HepG2 (cell line): ENCODE data around the gene NT5C1B. TPM values are rescaled to one million over a fixed set of nuclear protein-coding genes. Genes with fewer than 3 reads are reported as not detected.

Source experiments
- AHR ChIP-seq: IDR thresholded peaks from 2 replicates; pipeline ENCODE4 v1.6.1; 2018; ENCODE audit warnings: missing genetic modification reagents, missing compliant biosample characterization
- CCAR2 ChIP-seq: fragments of 200-400 bp; formaldehyde crosslinking; optimal IDR thresholded peaks from 2 replicates; pipeline ENCODE3; 2018; ENCODE audit warnings: low read depth, mild to moderate bottlenecking, low read length, moderate library complexity
- ETV5 ChIP-seq: IDR thresholded peaks from 2 replicates; pipeline ENCODE4 v1.6.1; 2018; ENCODE audit warnings: missing biosample characterization, missing genetic modification reagents, inconsistent platforms, borderline replicate concordance
- KDM1A ChIP-seq: IDR thresholded peaks from 2 replicates; pipeline ENCODE4 v1.6.1; 2016; ENCODE audit warnings: missing compliant biosample characterization
- SUZ12 ChIP-seq: fragments of 150-350 bp; IDR thresholded peaks from 2 replicates; pipeline ENCODE4 v1.6.1; 2014; ENCODE audit warnings: low read depth, low read length
- TRAFD1 ChIP-seq: sonication (generic); formaldehyde crosslinking; IDR thresholded peaks from 2 replicates; pipeline ENCODE4 v1.5.1; 2020; ENCODE audit warnings: missing genetic modification reagents, mild to moderate bottlenecking, borderline replicate concordance
- ZEB1 ChIP-seq: IDR thresholded peaks from 2 replicates; pipeline ENCODE4 v1.6.1; 2012; ENCODE audit warnings: mild to moderate bottlenecking, low read depth, inconsistent platforms; ENCODE audit not compliant: insufficient replicate concordance
- ZMAT5 ChIP-seq: sonication (generic); formaldehyde crosslinking; IDR thresholded peaks from 2 replicates; pipeline ENCODE4 v1.5.0; 2020; ENCODE audit warnings: mild to moderate bottlenecking, low read depth, missing genetic modification reagents, borderline replicate concordance
- ZNF160 ChIP-seq: sonication (generic); formaldehyde crosslinking; IDR thresholded peaks from 2 replicates; pipeline ENCODE4 v1.8.0; 2022; ENCODE audit warnings: mild to moderate bottlenecking, inconsistent platforms, missing genetic modification reagents
- ZNF326 ChIP-seq: sonication (generic); formaldehyde crosslinking; IDR thresholded peaks from 2 replicates; pipeline ENCODE4 v1.4.0; 2020; ENCODE audit warnings: missing genetic modification reagents, borderline replicate concordance
- ZNF772 ChIP-seq: sonication (generic); formaldehyde crosslinking; IDR thresholded peaks from 2 replicates; pipeline ENCODE4 v1.5.0; 2020; ENCODE audit warnings: mild to moderate bottlenecking, missing genetic modification reagents
- polyA plus RNA-seq, 8 experiments: library from polyadenylated mRNA; depleted of rRNA in 3 of 8; stranded (reverse) in 7 of 8; unstranded in 1 of 8; fragments of >200 nt; fragmentation: Illumina TruSeq in 4 of 8; extraction: Trizol in 4 of 8; gene quantifications; 2 replicates each; pipeline versions ENCODE4 v1.2.1 to v1.2.3, GENCODE V29; 2011 to 2016; ENCODE audit warnings: low read depth in 4 of 8, missing spikeins in 1 of 8, mixed read lengths in 1 of 8; ENCODE audit not compliant: insufficient read depth in 1 of 8
- total RNA-seq, 5 experiments: library from RNA; depleted of rRNA; stranded (reverse); fragments of >200 nt; fragmentation: Illumina TruSeq; extraction: Trizol; gene quantifications; 2 replicates each; pipeline ENCODE4 v1.2.3, GENCODE V29; 2016; ENCODE audit warnings: low read depth in 1 of 5
- TF ChIP-seq, protein P1 (sequence below): sonication (generic); formaldehyde crosslinking; IDR thresholded peaks from 2 replicates; pipeline ENCODE4 v1.5.0; 2020; ENCODE audit warnings: mild to moderate bottlenecking, missing genetic modification reagents, moderate library complexity
- TF ChIP-seq, protein P2 (sequence below): sonication (generic); formaldehyde crosslinking; conservative IDR thresholded peaks from 2 replicates; pipeline ENCODE4 v1.4.0; 2020; ENCODE audit warnings: missing genetic modification reagents
- TF ChIP-seq, protein P3 (sequence below): sonication (generic); formaldehyde crosslinking; IDR thresholded peaks from 2 replicates; pipeline ENCODE4 v1.5.0; 2020; ENCODE audit warnings: mild to moderate bottlenecking, missing genetic modification reagents
- TF ChIP-seq, protein P4 (sequence below): IDR thresholded peaks from 2 replicates; pipeline ENCODE4 v1.6.1; 2016; ENCODE audit warnings: missing compliant biosample characterization, missing genetic modification reagents, borderline replicate concordance

Gene NT5C1B
- total and polyA plus RNA-seq, 2 of the 13 experiments (the other 11 are each of a cell fraction or from before 2014, with no cell fraction given), result not detected

DNA sequence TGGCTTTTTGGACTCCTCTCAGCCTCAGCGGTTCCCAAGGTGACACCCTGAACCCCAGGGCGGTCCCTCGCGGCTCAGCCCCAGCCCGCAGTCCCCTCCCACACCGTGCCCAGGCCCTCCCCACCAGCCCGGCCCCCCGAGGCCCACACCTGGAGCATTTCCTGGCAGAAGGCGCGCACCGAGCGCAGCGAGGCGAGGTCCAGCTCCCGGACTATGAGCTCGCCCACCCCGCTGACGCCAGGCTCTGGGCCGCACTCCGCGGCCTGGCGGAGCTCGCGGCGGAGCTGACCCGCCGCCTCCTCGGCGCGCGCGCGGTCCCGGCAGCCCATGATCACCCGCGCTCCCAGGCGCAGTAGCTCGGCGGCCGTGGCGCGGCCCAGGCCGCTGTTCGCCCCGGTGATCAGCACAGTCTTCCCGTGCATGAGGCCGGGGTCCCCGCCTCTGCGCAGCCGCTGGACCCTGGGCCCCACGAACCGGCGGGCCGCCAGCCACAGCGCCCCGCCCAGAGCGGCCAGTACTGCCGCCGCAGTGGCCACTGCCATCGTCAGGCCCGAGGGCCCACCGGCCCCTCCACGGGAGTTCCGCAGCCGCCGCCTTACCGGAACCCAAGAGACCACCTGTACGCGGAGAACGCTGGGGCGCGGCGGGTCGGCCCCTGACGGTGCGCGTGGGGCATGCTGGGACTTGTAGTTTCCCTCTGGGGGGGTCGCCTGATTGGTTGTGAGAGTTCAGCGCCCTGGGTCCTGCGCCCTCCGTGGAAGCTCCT is 29.2 kb downstream of the NT5C1B start, which contains the start of gene RDH14 (continued):
- TF ChIP-seq, protein P1, sequence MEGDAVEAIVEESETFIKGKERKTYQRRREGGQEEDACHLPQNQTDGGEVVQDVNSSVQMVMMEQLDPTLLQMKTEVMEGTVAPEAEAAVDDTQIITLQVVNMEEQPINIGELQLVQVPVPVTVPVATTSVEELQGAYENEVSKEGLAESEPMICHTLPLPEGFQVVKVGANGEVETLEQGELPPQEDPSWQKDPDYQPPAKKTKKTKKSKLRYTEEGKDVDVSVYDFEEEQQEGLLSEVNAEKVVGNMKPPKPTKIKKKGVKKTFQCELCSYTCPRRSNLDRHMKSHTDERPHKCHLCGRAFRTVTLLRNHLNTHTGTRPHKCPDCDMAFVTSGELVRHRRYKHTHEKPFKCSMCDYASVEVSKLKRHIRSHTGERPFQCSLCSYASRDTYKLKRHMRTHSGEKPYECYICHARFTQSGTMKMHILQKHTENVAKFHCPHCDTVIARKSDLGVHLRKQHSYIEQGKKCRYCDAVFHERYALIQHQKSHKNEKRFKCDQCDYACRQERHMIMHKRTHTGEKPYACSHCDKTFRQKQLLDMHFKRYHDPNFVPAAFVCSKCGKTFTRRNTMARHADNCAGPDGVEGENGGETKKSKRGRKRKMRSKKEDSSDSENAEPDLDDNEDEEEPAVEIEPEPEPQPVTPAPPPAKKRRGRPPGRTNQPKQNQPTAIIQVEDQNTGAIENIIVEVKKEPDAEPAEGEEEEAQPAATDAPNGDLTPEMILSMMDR, result peak; percentile 35
- TF ChIP-seq ZNF160 (CRISPR knock-in tag) (peak; percentile 60; the same call in 1 of the 2 replicates), ZNF326 (CRISPR knock-in tag) (no peak), ZEB1 (peak; percentile 91), SUZ12 (peak; percentile 92), TRAFD1 (no peak), ETV5 (peak; percentile 76), CCAR2 (no peak), AHR (CRISPR knock-in tag) (peak; percentile 83), ZNF772 (CRISPR knock-in tag) (peak; percentile 88), ZMAT5 (CRISPR knock-in tag) (no peak), KDM1A (peak; percentile 44; the same call in 1 of the 2 replicates)
- TF ChIP-seq, protein P2, sequence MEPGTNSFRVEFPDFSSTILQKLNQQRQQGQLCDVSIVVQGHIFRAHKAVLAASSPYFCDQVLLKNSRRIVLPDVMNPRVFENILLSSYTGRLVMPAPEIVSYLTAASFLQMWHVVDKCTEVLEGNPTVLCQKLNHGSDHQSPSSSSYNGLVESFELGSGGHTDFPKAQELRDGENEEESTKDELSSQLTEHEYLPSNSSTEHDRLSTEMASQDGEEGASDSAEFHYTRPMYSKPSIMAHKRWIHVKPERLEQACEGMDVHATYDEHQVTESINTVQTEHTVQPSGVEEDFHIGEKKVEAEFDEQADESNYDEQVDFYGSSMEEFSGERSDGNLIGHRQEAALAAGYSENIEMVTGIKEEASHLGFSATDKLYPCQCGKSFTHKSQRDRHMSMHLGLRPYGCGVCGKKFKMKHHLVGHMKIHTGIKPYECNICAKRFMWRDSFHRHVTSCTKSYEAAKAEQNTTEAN (CRISPR knock-in tag), result peak; percentile 78
- TF ChIP-seq, protein P3, sequence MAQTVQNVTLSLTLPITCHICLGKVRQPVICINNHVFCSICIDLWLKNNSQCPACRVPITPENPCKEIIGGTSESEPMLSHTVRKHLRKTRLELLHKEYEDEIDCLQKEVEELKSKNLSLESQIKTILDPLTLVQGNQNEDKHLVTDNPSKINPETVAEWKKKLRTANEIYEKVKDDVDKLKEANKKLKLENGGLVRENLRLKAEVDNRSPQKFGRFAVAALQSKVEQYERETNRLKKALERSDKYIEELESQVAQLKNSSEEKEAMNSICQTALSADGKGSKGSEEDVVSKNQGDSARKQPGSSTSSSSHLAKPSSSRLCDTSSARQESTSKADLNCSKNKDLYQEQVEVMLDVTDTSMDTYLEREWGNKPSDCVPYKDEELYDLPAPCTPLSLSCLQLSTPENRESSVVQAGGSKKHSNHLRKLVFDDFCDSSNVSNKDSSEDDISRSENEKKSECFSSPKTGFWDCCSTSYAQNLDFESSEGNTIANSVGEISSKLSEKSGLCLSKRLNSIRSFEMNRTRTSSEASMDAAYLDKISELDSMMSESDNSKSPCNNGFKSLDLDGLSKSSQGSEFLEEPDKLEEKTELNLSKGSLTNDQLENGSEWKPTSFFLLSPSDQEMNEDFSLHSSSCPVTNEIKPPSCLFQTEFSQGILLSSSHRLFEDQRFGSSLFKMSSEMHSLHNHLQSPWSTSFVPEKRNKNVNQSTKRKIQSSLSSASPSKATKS, result no peak
- TF ChIP-seq, protein P4, sequence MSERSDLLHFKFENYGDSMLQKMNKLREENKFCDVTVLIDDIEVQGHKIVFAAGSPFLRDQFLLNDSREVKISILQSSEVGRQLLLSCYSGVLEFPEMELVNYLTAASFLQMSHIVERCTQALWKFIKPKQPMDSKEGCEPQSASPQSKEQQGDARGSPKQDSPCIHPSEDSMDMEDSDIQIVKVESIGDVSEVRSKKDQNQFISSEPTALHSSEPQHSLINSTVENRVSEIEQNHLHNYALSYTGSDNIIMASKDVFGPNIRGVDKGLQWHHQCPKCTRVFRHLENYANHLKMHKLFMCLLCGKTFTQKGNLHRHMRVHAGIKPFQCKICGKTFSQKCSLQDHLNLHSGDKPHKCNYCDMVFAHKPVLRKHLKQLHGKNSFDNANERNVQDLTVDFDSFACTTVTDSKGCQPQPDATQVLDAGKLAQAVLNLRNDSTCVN (CRISPR knock-in tag), result 0 out of 2 replicates have a peak, but pooled peaks have one; percentile 43
